Measurements from ENCODE around the gene PLAGL2. TPM values are rescaled to one million over a fixed set of nuclear protein-coding genes. Genes with fewer than 3 reads are reported as not detected.
A peak's percentile ranks its signal among the peaks of the same experiment; 100 is the strongest.

PLAGL2 gene
- total RNA-seq, 2 donors from 2014 or later: 14.9 to 18.9 TPM

GRCh38 chr20:32191873-32192272, 15.7 kb downstream of the PLAGL2 start:
- DNase-seq (no peak), ATAC-seq (no peak)
- H3K27ac Mint-ChIP-seq: peak overlapping the region; percentile 79
- H3K9me3 ChIP-seq (ENCODE audit: control insufficient read depth, low read length, poor library complexity, severe bottlenecking): no peaks in the 10 kb centered on the region
- H3K4me1 Mint-ChIP-seq: peaks cover 18% of the 10 kb centered on the region
- H3K27me3 Mint-ChIP-seq: no peaks in the 10 kb centered on the region
- no peak overlapping the region for H3K4me3 Mint-ChIP-seq
- H3K36me3 Mint-ChIP-seq (ENCODE audit: low read depth): peaks cover 3% of the 10 kb centered on the region

- Mint-ChIP-seq H3K36me3 (ENCODE audit: low read depth) (peaks cover 3% of the 10 kb centered on the region), H3K27me3 (no peaks in the 10 kb centered on the region), H3K27ac (peak overlapping the region; percentile 87), H3K4me1 (peaks cover 18% of the 10 kb centered on the region), H3K4me3 (no peak overlapping the region)
- ATAC-seq (no peak), DNase-seq (no peak)
- no peaks in the 10 kb centered on the region for H3K9me3 ChIP-seq (ENCODE audit: control insufficient read depth, low read length, poor library complexity, severe bottlenecking)
Observed at GRCh38 chr20:32191422-32191821, 16.1 kb downstream of the PLAGL2 start.

- peak overlapping the region; percentile 90 for H3K4me3 Mint-ChIP-seq
- H3K27me3 Mint-ChIP-seq: no peaks in the 10 kb centered on the region
- H3K4me1 Mint-ChIP-seq: peaks cover 18% of the 10 kb centered on the region
- H3K36me3 Mint-ChIP-seq (ENCODE audit: low read depth): peaks cover 3% of the 10 kb centered on the region
- no peak for ATAC-seq
- no peaks in the 10 kb centered on the region for H3K9me3 ChIP-seq (ENCODE audit: control insufficient read depth, low read length, poor library complexity, severe bottlenecking)
- no peak for DNase-seq
- peak overlapping the region; percentile 87 for H3K27ac Mint-ChIP-seq
Observed at GRCh38 chr20:32190616-32191415, 16.7 kb downstream of the PLAGL2 start.

GRCh38 chr20:32189691-32190615, 17.6 kb downstream of the PLAGL2 start:
- Mint-ChIP-seq H3K27me3 (no peaks in the 10 kb centered on the region), H3K27ac (peak overlapping the region; percentile 87), H3K36me3 (ENCODE audit: low read depth) (peaks cover 3% of the 10 kb centered on the region), H3K4me1 (peaks cover 18% of the 10 kb centered on the region), H3K4me3 (peak overlapping the region; percentile 90)
- ATAC-seq: peak; percentile 68
- H3K9me3 ChIP-seq (ENCODE audit: control insufficient read depth, low read length, poor library complexity, severe bottlenecking): no peaks in the 10 kb centered on the region
- peak in 2 of 3 donors; percentile 25 to 37 for DNase-seq

- Mint-ChIP-seq H3K36me3 (ENCODE audit: low read depth) (peaks cover 3% of the 10 kb centered on the region), H3K4me1 (peaks cover 16% of the 10 kb centered on the region), H3K4me3 (peak overlapping the region; percentile 90), H3K27me3 (no peaks in the 10 kb centered on the region), H3K27ac (peak overlapping the region; percentile 87)
- H3K9me3 ChIP-seq (ENCODE audit: control insufficient read depth, low read length, poor library complexity, severe bottlenecking): no peaks in the 10 kb centered on the region
- ATAC-seq (no peak), DNase-seq (no peak)
Observed at GRCh38 chr20:32189123-32189410, 18.5 kb downstream of the PLAGL2 start.

GRCh38 chr20:32188376-32189122, 19.0 kb downstream of the PLAGL2 start:
- Mint-ChIP-seq H3K4me3 (peak overlapping the region; percentile 90), H3K27ac (peak overlapping the region; percentile 87), H3K27me3 (no peaks in the 10 kb centered on the region), H3K4me1 (peaks cover 16% of the 10 kb centered on the region), H3K36me3 (ENCODE audit: low read depth) (no peaks in the 10 kb centered on the region)
- no peak for DNase-seq
- no peak for ATAC-seq
- H3K9me3 ChIP-seq (ENCODE audit: control insufficient read depth, low read length, poor library complexity, severe bottlenecking): no peaks in the 10 kb centered on the region

- no peak for ATAC-seq
Observed at GRCh38 chr20:32186506-32186905, 21.0 kb downstream of the PLAGL2 start.

GRCh38 chr20:32184961-32185603, 22.5 kb downstream of the PLAGL2 start:
- Mint-ChIP-seq H3K4me3 (no peak overlapping the region), H3K27ac (no peak overlapping the region), H3K27me3 (no peaks in the 10 kb centered on the region), H3K36me3 (ENCODE audit: low read depth) (no peaks in the 10 kb centered on the region), H3K4me1 (peaks cover 8% of the 10 kb centered on the region)
- ATAC-seq (no peak), DNase-seq (no peak)
- no peaks in the 10 kb centered on the region for H3K9me3 ChIP-seq (ENCODE audit: control insufficient read depth, low read length, poor library complexity, severe bottlenecking)

More at GRCh38 chr20:32186506-32186905, 21.0 kb downstream of the PLAGL2 start:
- DNase-seq: no peak
- Mint-ChIP-seq H3K27ac (no peak overlapping the region), H3K27me3 (no peaks in the 10 kb centered on the region), H3K4me1 (peaks cover 12% of the 10 kb centered on the region), H3K4me3 (no peak overlapping the region), H3K36me3 (ENCODE audit: low read depth) (no peaks in the 10 kb centered on the region)
- H3K9me3 ChIP-seq (ENCODE audit: control insufficient read depth, low read length, poor library complexity, severe bottlenecking): no peaks in the 10 kb centered on the region

- DNase-seq (no peak), ATAC-seq (no peak)
- Mint-ChIP-seq H3K27ac (no peak overlapping the region), H3K36me3 (ENCODE audit: low read depth) (no peaks in the 10 kb centered on the region), H3K4me3 (no peak overlapping the region), H3K4me1 (peaks cover 6% of the 10 kb centered on the region), H3K27me3 (no peaks in the 10 kb centered on the region)
- no peaks in the 10 kb centered on the region for H3K9me3 ChIP-seq (ENCODE audit: control insufficient read depth, low read length, poor library complexity, severe bottlenecking)
Observed at GRCh38 chr20:32183947-32184635, 23.5 kb downstream of the PLAGL2 start.

GRCh38 chr20:32181606-32182005, 25.9 kb downstream of the PLAGL2 start:
- peaks cover 5% of the 10 kb centered on the region for H3K4me1 Mint-ChIP-seq
- no peak for DNase-seq
- no peaks in the 10 kb centered on the region for H3K36me3 Mint-ChIP-seq (ENCODE audit: low read depth)
- H3K27ac Mint-ChIP-seq: no peak overlapping the region
- H3K27me3 Mint-ChIP-seq: no peaks in the 10 kb centered on the region
- no peak for ATAC-seq
- no peaks in the 10 kb centered on the region for H3K9me3 ChIP-seq (ENCODE audit: control insufficient read depth, low read length, poor library complexity, severe bottlenecking)
- H3K4me3 Mint-ChIP-seq: no peak overlapping the region

- no peaks in the 10 kb centered on the region for H3K27me3 Mint-ChIP-seq
- H3K4me3 Mint-ChIP-seq: no peak overlapping the region
- H3K27ac Mint-ChIP-seq: no peak overlapping the region
- no peaks in the 10 kb centered on the region for H3K36me3 Mint-ChIP-seq (ENCODE audit: low read depth)
- DNase-seq (no peak), ATAC-seq (no peak)
- no peaks in the 10 kb centered on the region for H3K9me3 ChIP-seq (ENCODE audit: control insufficient read depth, low read length, poor library complexity, severe bottlenecking)
- H3K4me1 Mint-ChIP-seq: peaks cover 5% of the 10 kb centered on the region
Observed at GRCh38 chr20:32179934-32180333, 27.6 kb downstream of the PLAGL2 start.

GRCh38 chr20:32179515-32179914, 28.0 kb downstream of the PLAGL2 start:
- Mint-ChIP-seq H3K36me3 (ENCODE audit: low read depth) (no peaks in the 10 kb centered on the region), H3K4me3 (no peak overlapping the region), H3K27me3 (no peaks in the 10 kb centered on the region), H3K27ac (no peak overlapping the region), H3K4me1 (peaks cover 2% of the 10 kb centered on the region)
- ATAC-seq (no peak), DNase-seq (no peak)
- H3K9me3 ChIP-seq (ENCODE audit: control insufficient read depth, low read length, poor library complexity, severe bottlenecking): no peaks in the 10 kb centered on the region
